Measurements from ENCODE around the gene XIRP1.
A peak's percentile ranks its signal among the peaks of the same experiment; 100 is the strongest.

The XIRP1 gene

DNA sequence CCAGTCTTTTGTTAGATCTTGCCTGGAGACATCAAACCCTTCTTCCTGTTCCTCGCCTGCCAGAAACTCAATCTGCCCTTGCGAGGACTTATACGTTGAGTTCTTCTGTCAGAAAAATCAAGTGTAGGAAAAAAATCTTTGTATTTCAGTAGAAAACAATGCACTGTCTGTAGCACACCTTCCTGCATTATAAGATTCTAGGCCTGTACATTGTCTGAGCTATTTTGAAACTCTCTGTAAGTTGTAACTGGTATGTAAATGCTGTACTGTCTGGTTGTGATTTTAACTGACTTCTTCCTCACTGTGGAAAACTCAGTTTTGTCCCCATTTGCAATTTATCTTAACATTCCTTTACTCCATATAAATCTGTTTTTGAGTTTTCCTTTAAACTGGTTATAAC, 17.7 kb upstream of the XIRP1 start:
- DNase-seq (ENCODE audit: low spot score), result no peak

DNA sequence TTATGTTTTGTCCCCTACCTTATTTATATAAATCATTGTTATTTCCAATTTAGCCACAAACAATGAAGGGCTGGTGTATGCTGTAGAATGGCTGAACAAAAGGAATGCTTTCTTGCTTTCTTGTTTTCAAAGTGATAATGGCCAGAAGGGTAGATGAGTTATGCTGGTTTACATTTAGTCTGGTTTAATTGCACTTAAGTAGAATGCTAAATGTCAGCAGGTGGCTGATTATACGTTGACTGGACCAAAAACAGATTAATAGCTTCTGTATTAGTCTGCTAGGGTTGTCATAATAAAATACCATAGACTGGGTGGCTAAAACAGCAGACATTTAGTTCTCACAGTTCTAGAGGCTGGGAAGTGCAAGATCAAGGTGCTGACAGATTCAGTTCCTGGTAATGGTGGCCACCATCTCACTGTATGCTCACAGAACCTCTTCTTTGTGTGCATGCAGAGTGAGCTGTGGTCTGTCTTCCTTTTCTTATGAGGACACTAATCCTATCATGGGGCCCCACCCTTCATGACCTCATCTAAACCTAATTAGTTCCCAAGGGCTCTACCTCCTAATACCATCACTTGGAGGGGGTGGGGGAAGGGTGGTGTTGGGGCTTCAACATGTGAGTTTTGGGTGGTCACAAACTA, 17.1 kb upstream of the XIRP1 start:
- no peak for DNase-seq (ENCODE audit: low spot score)

DNA sequence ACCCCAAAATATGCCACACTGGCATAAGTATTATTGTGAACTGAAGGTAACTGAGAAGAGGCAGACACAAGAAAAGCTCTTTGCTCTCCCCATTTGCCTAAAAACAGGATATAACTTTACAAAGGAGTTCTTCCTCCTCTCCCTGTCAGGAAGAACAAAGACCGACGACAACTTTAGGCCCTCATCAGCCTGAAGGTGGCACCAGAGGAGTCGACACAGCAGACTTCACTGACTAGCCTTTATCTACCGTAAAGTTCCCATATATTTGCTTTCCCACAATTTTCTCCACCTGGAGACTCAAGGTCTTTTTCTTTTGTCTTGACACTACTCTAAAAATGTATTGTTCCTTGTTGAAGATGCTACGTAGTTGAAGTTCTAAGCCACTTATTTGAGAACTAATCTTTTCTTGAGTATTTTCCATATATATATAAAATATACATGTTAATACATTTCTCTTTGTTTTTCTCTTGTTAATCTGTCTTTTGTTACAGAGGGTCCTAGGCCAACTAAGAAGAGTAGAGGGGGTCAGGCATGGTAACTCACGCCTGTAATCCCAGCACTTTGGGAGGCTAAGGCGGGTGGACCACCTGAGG, 16.2 kb upstream of the XIRP1 start:
- peak; percentile 15 for DNase-seq (ENCODE audit: low spot score)

DNA sequence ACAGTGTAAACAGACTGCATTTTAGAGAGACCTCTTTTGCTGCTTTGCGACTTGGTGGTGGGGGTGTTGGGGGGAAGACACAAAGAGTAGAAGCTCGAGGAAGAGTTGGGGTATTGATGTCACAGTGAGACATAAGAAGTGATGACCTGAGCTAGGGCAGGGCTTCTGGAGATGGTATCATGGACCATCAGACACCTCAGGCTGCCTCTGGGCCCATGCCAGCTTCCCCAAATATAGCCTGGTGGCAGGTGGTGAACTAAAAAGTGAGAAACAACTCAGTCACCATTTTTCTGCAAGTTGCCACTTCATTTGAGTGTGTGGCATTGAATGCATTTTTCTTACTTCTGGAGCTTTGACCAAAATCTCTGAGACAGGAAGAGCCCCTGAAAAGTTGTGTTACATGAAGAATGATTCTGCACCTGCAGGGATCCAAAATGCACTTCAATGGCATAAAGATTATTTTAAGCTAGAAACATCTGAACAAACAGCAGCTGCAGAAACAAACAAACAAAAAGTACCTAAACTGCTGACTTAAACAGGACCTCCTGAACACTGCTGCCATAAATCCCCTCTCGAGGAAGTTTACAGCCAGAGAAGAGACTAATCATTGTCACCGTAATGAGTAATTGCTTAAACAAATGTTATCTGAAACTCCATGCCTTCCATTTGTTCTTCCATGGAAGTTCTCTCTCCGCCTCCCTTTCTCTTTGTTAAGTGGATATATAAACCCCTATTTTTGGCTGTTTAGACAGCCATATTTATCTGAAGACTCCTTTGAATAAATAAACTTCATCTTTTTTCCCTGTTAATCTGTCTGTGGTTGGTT, 15.2 kb upstream of the XIRP1 start:
- DNase-seq (ENCODE audit: low spot score), result no peak

DNA sequence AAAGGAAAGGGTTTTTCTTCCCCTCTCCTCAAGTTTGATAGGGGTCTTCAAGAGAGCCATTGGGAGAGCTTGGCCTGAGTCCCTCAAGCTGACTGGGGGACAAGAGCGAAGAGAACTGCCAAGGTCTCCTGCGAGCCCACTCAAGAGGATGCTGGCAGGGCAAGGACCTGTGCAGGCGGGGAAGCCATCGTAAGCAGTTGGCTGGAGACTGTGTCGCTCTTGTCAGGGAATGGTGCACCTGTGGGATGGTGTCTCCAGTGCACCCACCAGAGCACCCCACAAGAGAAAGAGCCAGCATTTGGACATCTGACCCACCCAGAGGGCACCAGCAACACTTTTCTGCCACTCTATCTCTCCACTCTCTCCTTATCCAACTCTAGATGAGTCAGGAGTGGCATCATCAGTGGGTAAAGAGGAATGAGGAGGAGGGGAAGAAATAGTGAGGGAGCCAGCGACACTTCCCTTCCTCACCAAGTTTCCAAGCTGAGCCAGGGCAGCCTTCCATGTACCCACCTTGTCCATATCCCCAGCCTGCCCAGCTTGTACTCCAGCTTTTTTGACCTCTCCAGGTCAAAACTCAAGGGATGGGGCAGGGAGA, 13.6 kb upstream of the XIRP1 start:
- no peak for DNase-seq (ENCODE audit: low spot score)

DNA sequence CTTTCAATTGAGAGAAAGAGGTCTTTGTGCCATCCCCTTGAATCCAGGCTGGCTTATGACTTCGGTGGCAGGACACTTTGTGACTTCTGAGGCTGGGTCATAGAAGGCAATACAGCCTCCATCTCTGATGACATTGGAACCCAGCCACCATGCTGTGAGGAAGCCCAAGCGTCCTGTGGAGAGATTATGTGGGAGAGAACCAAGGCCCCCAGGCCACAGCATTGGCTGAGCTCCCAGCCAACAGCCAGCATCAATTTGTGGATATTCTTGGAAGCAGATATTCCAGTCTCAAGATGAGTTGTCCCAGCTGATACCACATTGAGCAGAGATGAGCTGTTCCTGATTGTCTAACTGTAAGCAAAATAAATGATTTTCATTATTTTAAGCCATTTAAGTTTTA, 12.7 kb upstream of the XIRP1 start:
- no peak for DNase-seq (ENCODE audit: low spot score)

DNA sequence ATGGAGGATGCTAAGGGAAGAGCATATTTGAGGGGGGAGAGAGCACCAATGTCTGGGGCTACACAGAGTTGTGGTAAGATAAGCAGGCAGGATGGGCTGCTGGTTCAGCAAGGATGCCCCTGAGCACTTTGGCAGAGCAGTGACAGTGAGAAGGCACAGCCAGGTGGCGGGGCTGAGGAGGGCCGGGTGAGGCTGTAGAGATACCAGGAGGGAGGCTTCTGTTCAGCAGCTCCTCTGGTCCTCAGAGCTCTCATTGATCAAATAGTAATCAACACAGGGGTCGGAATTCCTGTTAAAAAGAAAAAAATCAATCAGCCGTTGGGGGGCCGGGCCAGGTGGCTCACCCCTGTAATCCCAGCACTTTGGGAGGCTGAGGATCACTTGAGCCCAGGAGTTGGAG, 11.5 kb upstream of the XIRP1 start:
- no peak for DNase-seq (ENCODE audit: low spot score)

DNA sequence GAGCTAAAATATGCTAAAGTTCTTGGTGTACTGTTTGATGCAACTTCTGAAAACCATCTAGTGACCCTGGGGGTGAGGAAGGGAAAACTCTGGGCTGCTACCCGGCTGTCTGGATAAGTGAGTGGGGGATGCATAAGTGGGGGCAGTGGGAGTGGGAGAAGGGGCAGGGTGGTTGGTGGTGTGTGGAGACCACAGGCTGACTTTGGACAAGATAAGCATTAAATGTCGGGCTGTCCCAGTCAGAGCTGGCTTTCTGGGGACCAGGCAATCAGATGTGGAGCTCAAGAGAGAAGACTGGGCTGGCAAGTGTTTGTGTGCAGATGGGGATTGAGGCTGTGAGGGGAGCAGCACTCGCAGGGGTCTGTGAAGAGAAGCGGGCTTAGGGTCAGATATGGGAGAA, 11.0 kb upstream of the XIRP1 start:
- DNase-seq (ENCODE audit: low spot score), result no peak

DNA sequence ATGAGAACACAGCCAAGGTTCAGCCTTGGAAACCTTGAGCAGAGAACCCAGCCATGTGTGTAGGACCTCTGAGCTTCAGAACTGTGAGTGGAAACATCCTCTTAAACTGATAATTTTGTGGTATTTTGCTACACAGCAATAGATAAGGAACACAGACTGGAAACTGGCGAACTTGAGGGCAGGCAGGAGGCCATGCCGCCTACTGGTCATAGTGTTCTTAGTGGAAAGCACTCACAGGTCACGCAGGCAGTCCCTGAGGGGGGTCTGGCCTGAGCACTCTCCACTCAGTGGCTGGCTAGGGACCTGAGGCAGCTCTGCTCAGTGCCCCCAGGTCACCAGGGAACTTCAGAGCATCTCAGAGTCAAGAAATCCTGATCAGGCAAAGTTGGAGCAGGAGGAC, 9.7 kb upstream of the XIRP1 start:
- no peak for DNase-seq (ENCODE audit: low spot score)

DNA sequence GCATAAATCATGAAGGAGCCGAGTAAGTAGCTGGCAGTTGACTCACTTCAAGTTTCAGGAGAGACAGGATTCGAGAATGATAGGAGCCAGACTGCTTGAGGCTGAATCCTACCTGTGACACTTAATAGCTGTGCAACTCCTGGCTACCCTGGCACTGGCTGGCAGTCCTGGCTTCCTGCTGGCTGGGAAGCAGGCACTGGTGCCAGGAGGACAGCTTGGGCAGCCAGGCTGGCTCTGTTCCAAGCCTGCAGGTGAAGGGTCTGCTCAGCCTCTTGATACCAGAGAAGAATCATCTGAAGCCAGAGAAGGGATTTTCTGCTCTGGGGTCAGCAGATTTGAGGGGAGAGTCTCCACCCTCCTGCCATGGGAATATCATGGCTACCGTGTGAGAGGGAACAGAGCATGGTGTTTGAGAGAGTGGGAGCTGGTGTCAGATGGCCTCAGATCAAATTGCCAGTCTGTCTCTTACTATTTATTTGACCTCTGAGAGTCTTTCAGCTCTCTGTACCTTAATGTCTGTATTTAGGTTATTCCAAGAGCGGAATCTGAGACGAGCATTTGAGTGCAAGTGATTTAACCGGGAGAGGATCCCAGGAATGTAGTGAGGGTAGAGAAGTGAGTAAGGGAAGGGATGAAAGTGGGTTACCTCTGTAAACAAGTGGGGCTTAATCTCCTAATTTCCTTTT, 4.4 kb upstream of the XIRP1 start:
- no peak for DNase-seq (ENCODE audit: low spot score)

DNA sequence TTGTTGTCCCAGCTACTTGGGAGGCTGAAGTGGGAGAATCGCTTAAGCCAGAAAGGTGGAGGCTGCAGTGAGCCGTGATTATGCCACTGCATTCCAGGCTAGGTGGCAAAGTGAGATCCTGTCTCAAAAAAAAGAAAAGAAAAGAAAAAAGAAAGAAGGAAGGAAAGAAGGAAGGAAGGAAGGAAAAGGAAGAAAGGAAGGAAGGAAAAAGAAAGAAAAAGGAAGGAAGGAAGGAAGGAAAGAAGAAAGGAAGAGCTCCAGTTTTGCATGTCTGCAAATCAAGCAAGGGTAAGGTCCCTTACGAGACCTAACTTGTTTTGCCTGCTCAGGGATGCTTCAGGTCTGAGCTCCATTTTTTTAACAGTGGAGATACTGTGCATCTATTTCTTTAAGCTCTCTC, 3.6 kb upstream of the XIRP1 start:
- DNase-seq (ENCODE audit: low spot score), result no peak

DNA sequence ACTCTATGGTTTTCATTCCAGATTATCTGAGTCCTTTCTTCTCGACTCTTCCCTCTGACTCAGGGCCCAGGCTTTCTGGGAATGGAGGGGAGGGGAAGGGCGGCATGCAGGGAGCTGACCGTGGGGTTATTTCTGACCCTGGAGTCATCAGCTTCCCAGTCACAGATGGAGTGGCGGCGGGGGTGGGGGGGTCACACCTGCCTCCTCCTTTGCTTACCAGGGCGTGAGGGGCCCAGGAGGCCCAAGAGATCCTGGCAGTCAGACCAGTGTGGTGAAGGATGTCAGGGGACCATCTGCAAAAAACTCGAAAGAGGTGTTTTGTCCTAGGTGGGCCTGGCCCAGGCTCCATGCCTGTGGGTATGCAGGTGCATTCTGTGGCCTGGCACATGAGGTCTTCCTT, 996 bp upstream of the XIRP1 start:
- DNase-seq (ENCODE audit: low spot score), result no peak

DNA sequence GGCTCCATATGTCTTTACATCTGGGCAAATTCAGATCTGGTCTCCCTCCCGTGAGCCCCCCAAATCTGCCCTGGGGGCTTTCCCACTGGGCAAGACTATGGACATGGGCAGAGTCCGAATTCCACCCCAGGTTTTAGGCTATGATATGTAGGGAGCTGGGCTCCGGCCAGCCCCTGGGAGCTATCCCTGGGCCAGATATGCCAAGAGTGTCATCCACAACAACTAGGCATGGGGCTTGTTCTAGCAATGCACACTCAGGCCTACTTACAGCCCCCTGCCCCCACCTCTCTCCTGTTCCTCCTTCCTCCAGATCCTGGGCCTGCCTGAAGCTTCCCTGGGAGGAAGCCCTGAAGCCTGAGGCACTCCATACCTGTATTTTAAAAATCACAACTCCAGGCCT, 622 bp downstream of the XIRP1 start:
- DNase-seq (ENCODE audit: low spot score), result no peak

DNA sequence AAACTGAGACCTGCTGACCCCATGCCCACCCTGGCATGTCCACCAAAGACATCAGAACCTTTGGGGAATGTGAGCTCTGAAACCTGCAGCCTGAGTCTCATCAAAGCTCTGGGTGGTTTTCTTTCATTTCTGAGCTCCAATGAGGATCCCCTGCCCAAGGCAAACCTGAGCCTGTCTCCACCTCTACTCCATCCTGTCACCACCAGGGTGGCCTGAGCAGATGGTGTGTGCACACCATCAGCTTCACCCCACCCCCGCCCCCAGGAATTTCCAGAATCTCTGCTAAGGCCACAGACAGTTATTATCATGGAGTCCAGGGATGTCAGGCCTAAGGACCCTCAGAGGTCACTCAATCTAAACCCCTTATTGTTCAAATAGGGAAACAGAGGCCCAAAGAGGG, 1.3 kb downstream of the XIRP1 start:
- no peak for DNase-seq (ENCODE audit: low spot score)

DNA sequence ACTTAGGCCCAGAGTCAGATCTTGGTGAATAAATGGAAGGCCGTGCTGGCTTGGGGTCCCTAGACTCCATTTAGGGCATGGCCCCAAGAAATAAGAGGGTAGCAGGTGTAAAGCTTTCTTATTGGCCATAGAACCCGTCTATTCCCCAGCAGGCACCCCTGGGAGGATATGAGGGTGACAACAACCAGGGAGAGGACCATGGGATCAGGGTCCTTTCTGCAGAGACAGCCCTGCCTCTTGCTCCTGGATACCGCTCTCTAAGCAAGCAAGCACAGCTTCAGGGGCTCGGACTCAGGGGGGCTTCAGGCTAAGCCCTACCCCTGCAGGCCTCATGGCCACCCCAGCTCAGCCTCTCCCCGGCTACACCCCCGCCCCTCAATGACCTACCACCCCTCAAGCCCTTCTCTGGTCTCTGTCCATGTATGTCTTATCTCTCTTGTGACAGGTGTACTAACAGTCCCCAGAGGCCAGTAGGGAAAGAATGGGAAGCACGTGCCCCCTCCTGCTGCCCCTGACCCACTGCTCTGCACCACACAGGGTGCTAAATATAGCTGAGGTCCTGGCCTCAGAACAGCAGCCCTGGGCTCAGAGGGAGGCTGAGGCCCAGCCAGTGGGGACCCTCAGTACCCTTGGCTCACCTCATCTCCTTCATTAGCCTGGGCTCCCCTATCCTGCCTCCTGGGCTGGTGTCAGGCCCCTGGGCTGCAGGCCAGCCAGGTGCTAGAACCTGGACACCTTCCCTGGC, 1.9 kb downstream of the XIRP1 start:
- no peak for DNase-seq (ENCODE audit: low spot score)

DNA sequence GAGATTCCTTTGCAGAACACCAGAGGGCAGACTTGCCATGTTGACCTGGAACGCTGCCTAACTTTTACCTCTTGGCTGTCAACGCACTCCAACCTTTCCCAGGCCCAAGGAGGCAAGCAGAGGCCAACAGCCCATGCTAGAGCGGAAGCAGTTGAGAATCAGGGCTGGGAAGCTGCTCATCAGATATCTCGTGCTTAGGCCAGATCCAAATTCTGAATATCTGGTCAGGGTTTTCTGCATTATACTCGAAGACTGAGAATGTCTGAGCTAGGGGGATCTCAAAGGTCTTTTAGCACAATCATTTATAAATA, 2.5 kb downstream of the XIRP1 start:
- peak; percentile 65 for DNase-seq (ENCODE audit: low spot score)

DNA sequence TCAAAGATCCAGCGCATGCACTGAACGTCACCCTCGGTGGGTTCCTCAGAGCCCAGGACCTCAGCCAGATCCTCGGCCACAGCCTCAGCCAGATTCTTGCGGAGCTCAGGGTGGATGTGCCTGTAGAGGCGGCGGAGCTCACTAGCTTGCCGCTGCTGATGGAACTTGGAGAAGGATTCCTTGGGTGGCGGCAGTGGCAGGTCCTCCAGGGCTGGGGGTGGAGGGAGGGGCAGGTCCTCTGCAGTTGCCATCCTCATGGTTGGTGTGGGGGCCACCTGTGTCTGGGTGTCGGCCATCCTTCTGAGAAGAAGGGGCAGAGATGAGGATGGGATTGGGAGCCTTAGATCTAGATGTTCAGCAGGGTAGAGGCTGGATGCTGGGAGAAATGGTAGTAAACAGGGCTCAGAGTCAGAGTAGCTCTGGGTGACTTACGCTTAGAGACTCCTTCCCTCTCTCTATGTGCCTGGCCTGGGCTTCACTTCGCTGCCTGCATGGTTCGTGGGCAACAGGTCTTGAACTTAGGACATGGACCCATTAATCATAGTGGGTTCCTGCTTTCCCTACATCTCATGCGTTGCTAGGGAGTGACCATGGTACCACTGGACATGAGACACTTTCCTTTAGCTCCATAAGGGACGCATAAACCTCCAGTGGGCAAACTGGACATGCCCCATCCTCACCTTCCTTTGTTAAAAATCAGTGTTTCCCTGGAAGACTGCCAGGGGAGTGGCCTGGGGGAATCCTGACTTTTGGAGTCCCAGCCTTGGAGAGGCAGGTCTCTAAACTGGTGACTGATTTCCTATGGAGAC, 3.0 kb downstream of the XIRP1 start:
- no peak for DNase-seq (ENCODE audit: low spot score)

DNA sequence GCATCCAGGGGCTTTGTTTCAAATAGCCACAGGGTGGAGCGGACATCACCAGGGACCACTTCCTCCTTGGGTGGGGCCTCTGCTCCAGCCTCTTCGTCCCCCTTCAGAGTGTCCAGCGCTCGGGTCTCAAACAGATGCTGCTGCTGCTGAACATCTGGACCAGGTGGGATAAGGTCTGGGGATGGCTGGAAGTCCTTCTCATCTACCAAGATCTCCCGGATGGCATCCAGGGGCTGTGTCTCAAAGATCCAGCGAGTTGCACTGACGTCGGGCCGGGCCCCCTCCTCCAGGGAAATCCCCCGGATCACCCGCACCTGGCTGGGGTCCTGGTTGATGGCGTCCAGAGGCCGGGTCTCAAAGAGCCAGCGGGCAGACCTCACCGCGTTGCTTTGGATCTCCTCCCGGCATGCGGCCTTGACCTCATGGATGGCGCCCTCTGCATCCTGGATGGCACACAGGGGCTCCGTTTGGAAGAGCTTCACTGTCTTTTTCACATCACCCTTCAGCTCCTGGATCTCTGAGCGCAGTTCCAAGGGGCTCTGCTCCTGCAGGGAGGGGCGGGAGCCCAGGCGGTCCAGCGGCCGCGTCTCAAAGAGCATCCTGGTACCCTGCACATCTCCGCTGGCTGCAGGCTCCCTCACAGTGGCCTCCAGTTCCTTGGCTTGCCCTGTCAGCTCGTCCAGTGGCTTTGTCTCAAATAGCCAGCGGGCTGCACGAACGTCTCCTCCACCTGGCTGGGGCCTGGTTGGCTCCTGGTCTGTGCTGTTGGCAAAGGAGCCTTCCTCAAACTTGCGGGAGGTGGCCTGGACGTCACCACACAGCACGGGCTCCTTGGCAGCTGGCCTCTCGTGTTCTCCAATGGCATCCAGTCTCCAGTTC, 3.9 kb downstream of the XIRP1 start:
- DNase-seq (ENCODE audit: low spot score), result no peak

DNA sequence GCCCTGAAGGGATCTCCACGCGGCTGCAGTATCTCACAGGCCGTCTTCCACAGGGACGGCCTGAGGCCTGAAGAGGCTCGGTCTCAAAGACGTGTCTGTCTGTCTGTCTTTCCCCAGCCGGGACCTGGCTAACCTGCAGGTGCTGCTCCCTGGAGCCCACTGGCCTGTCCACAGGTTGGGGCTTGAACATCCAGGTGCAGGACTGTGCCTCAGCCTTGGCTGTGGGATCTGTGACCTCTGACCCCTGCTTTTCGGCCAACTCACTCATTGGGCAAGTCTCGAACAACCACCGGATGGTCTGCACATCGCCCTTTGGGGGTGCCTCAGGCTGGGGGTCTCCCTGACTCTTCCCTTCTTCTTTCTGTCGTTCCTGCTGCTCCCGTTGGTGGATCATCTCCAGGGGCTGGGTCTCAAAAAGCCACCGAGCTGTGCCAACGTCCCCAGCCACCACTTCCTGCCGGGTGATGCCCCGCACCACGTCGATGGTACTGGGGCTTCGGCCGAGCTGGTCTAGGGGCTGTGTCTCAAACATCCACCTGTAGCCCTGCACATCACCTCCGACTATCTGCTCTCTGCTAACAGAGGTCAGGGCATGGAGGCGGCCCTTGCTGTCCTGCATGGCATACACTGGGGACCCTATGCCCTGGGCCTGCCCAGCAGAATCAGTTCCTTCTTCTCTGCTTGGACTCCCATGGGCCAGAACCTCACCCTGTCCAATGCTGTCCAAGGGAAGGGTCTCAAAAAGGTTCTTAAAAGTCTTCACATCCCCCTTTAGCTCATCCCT, 4.8 kb downstream of the XIRP1 start:
- no peak for DNase-seq (ENCODE audit: low spot score)
